Keratinocyte (primary cell): Measurements from ENCODE around the gene WNK2. TPM values are rescaled to one million over a fixed set of nuclear protein-coding genes. Genes with fewer than 3 reads are reported as not detected.

Experiments used
- DNase-seq: peaks from one replicate; pipeline ENCODE4 v3.0.0-alpha.2; 2011; ENCODE audit warnings: low read depth, missing footprints, low spot score
- FAIRE-seq: peaks from 2 replicates; lab custom pipeline; 2011; peaks lifted over from hg19 to GRCh38; lab: Jason Lieb, UNC
- H2AFZ ChIP-seq: 2 replicates; pipeline ENCODE4 v1.6.0; 2012; ENCODE audit warnings: low read length, control low read depth, inconsistent platforms; ENCODE audit not compliant: control insufficient read depth
- H3K27ac ChIP-seq: 2 replicates; pipeline ENCODE4 v1.5.1; 2011; ENCODE audit warnings: low read length; ENCODE audit not compliant: control insufficient read depth, insufficient read depth
- H3K27me3 ChIP-seq: 3 replicates; pipeline ENCODE4 v1.6.0; 2011; ENCODE audit warnings: low read length; ENCODE audit not compliant: control insufficient read depth, insufficient read depth; ENCODE audit errors: extremely low read depth
- H3K36me3 ChIP-seq, 2 experiments: 2 replicates in 1 of 2; 3 replicates in 1 of 2; pipeline ENCODE4 v1.5.1; 2011; ENCODE audit warnings: low read length in 2 of 2, mild to moderate bottlenecking in 1 of 2; ENCODE audit not compliant: control insufficient read depth in 2 of 2, insufficient read depth in 2 of 2; ENCODE audit errors: extremely low read depth in 1 of 2
- H3K4me1 ChIP-seq: 3 replicates; pipeline ENCODE4 v1.5.1; 2011; ENCODE audit warnings: low read length; ENCODE audit not compliant: control insufficient read depth, insufficient read depth; ENCODE audit errors: extremely low read depth
- H3K4me2 ChIP-seq: 3 replicates; pipeline ENCODE4 v1.6.0; 2011; ENCODE audit warnings: low read depth, low read length; ENCODE audit not compliant: control insufficient read depth, insufficient read depth; ENCODE audit errors: extremely low read depth
- H3K4me3 ChIP-seq, 3 experiments: fragments of 200-600 bp in 1 of 3; sonication (generic) in 1 of 3; 2 replicates in 2 of 3; 3 replicates in 1 of 3; pipeline ENCODE4 v1.5.1; 2011 to 2016; ENCODE audit warnings: low read length in 3 of 3, mild to moderate bottlenecking in 3 of 3, control low read depth in 2 of 3, inconsistent platforms in 1 of 3, low read depth in 1 of 3, mixed read lengths in 1 of 3, mixed run types in 1 of 3, moderate library complexity in 1 of 3; ENCODE audit not compliant: control insufficient read depth in 2 of 3, insufficient read depth in 2 of 3; ENCODE audit errors: extremely low read depth in 1 of 3
- H3K79me2 ChIP-seq: 2 replicates; pipeline ENCODE4 v1.6.0; 2012; ENCODE audit warnings: low read length; ENCODE audit not compliant: control insufficient read depth, insufficient read depth
- H3K9ac ChIP-seq: 3 replicates; pipeline ENCODE4 v1.6.0; 2011; ENCODE audit warnings: low read length; ENCODE audit not compliant: control insufficient read depth, insufficient read depth; ENCODE audit errors: extremely low read depth
- H3K9me1 ChIP-seq: 3 replicates; pipeline ENCODE4 v1.6.0; 2011; ENCODE audit warnings: low read length; ENCODE audit not compliant: control insufficient read depth, insufficient read depth; ENCODE audit errors: extremely low read depth
- H3K9me3 ChIP-seq: 2 replicates; pipeline ENCODE4 v1.5.1; 2012; ENCODE audit warnings: low read depth, low read length; ENCODE audit not compliant: control insufficient read depth
- H4K20me1 ChIP-seq: 3 replicates; pipeline ENCODE4 v1.6.0; 2011; ENCODE audit warnings: low read length; ENCODE audit not compliant: control insufficient read depth, insufficient read depth; ENCODE audit errors: extremely low read depth
- EZH2 ChIP-seq: IDR thresholded peaks from one replicate; pipeline ENCODE4 v1.6.1; 2012; ENCODE audit warnings: inconsistent platforms, mild to moderate bottlenecking, low read length, moderate library complexity
- dilution Hi-C: fragments of 300-500 bp; cut with MboI; formaldehyde crosslinking; loops from one replicate; pipeline ENCODE4 v1.7.0; 2020; ENCODE audit warnings: low sequenced_read_pairs; ENCODE audit not compliant: extremely low pct_ligation_motif_present
- polyA plus RNA-seq, 5 experiments: library from polyadenylated mRNA; depleted of rRNA in 3 of 5; stranded (reverse) in 3 of 5; stranded (forward) in 1 of 5; unstranded in 1 of 5; fragments of >200 nt; gene quantifications; 1 replicate in 1 of 5; 2 replicates in 3 of 5; 3 replicates in 1 of 5; pipeline versions ENCODE4 v1.2.1 to v1.2.3, GENCODE V29; 2011 to 2012; ENCODE audit warnings: missing spikeins in 2 of 5, low read depth in 1 of 5, low replicate concordance in 1 of 5
- TF ChIP-seq, protein P1 (sequence below), 3 experiments: IDR thresholded peaks in 1 of 3; conservative IDR thresholded peaks in 1 of 3; optimal IDR thresholded peaks in 1 of 3; 2 replicates in 2 of 3; 3 replicates in 1 of 3; pipeline versions ENCODE3 to v1.5.1; 2011; ENCODE audit warnings: low read length in 3 of 3, mild to moderate bottlenecking in 3 of 3, moderate library complexity in 2 of 3, control low read depth in 1 of 3, inconsistent platforms in 1 of 3; ENCODE audit not compliant: insufficient read depth in 2 of 3; ENCODE audit errors: extremely low read depth in 1 of 3

WNK2 gene
- polyA plus RNA-seq, 1 donor (not counting 4 experiments of a cell fraction or from before 2014, with no cell fraction given), result not detected

- H3K4me1 ChIP-seq, result peaks cover 10% of the 10 kb centered on the region
- no peak overlapping the region for H3K4me3 ChIP-seq
- H3K79me2 ChIP-seq, result no peaks in the 10 kb centered on the region
- DNase-seq (no peak), FAIRE-seq (no peak)
- H3K9me1 ChIP-seq, result no peaks in the 10 kb centered on the region
- TF ChIP-seq EZH2, result no peak
- TF ChIP-seq, protein P1, sequence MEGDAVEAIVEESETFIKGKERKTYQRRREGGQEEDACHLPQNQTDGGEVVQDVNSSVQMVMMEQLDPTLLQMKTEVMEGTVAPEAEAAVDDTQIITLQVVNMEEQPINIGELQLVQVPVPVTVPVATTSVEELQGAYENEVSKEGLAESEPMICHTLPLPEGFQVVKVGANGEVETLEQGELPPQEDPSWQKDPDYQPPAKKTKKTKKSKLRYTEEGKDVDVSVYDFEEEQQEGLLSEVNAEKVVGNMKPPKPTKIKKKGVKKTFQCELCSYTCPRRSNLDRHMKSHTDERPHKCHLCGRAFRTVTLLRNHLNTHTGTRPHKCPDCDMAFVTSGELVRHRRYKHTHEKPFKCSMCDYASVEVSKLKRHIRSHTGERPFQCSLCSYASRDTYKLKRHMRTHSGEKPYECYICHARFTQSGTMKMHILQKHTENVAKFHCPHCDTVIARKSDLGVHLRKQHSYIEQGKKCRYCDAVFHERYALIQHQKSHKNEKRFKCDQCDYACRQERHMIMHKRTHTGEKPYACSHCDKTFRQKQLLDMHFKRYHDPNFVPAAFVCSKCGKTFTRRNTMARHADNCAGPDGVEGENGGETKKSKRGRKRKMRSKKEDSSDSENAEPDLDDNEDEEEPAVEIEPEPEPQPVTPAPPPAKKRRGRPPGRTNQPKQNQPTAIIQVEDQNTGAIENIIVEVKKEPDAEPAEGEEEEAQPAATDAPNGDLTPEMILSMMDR (optimal IDR thresholded peaks at IDR 0.05 in 1 of 3, IDR thresholded peaks at IDR 0.05 in 1 of 3, conservative IDR thresholded peaks at IDR 0.05 in 1 of 3; ENCODE audit: extremely low read depth in 1 of 3, insufficient read depth in 2 of 3, low read length in 3 of 3), result no peak
- dilution Hi-C loops, result no loop called here
- no peak overlapping the region for H2AFZ ChIP-seq
- no peaks in the 10 kb centered on the region for H4K20me1 ChIP-seq
- no peak overlapping the region for H3K4me2 ChIP-seq
- H3K27me3 ChIP-seq, result no peaks in the 10 kb centered on the region
- no peak overlapping the region for H3K9ac ChIP-seq
- H3K36me3 ChIP-seq, result no peaks in the 10 kb centered on the region
- no peak overlapping the region for H3K27ac ChIP-seq
- H3K9me3 ChIP-seq, result peaks cover 3% of the 10 kb centered on the region
Measured at GRCh38 chr9:93147632-93148031, 36.3 kb upstream of the WNK2 start.

DNA sequence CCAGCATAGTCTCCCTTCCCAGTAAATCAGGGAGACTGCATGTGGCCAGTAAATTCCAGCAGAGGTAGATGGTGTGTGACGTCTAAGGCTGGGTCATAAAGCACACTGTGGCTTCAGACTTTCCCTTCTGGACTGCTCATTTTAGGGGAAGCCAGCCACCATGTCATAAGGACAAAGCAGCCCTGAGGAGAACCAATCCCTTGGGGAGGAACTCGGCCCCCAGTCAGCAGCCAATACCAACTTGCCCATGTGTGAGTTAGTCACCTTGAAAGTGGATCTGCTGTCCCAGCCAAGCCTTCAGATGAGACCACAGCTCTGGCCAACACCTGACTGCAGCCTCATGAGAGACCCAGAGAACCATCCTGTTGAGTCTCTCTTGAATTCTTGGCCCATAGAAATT lies 35.2 kb upstream of the WNK2 start:
- Histone ChIP-seq H3K9ac (no peak overlapping the region), H3K4me1 (peaks cover 9% of the 10 kb centered on the region), H3K4me3 (no peak overlapping the region), H3K36me3 (no peaks in the 10 kb centered on the region), H3K79me2 (no peaks in the 10 kb centered on the region), H4K20me1 (no peaks in the 10 kb centered on the region), H3K9me1 (no peaks in the 10 kb centered on the region), H3K27ac (no peak overlapping the region), H3K27me3 (no peaks in the 10 kb centered on the region), H2AFZ (no peak overlapping the region), H3K9me3 (peaks cover 3% of the 10 kb centered on the region), H3K4me2 (no peak overlapping the region)
- FAIRE-seq (no peak), DNase-seq (no peak)
- TF ChIP-seq, protein P1 (optimal IDR thresholded peaks at IDR 0.05 in 1 of 3, IDR thresholded peaks at IDR 0.05 in 1 of 3, conservative IDR thresholded peaks at IDR 0.05 in 1 of 3; ENCODE audit: extremely low read depth in 1 of 3, insufficient read depth in 2 of 3, low read length in 3 of 3), result no peak
- no peak for TF ChIP-seq EZH2
- dilution Hi-C loops, result no loop called here
